Endothelial cell of umbilical vein (primary cell): ENCODE results near the gene ANGPT4. TPM values are rescaled to one million over a fixed set of nuclear protein-coding genes. Genes with fewer than 3 reads are reported as not detected.

ENCODE experiments used
- BruUV-seq: library from RNA; stranded (reverse); fragments of 400-500 nt; replicated peaks from 2 replicates; lab custom pipeline; 2021; lab: Mats Ljungman, UMichigan
- CTCF ChIA-PET: fragments of 300-600, 350-600 bp; sonication (Branson Sonifier 250); formaldehyde crosslinking; loops from one replicate; lab custom pipeline; 2021; ENCODE audit warnings: antibody characterized with exemption, inconsistent platforms; lab: Charles Lee
- POLR2A ChIA-PET: fragments of 300-600, 350-600 bp; sonication (Branson Sonifier 250); formaldehyde crosslinking; loops from one replicate; lab custom pipeline; 2021; ENCODE audit warnings: antibody characterized with exemption, inconsistent platforms; lab: Charles Lee
- DNase-seq: peaks from one replicate; pipeline ENCODE4 v3.0.0-alpha.2; 2011; ENCODE audit warnings: low read depth, low spot score
- FAIRE-seq: peaks from 2 replicates; lab custom pipeline; 2011; peaks lifted over from hg19 to GRCh38; lab: Jason Lieb, UNC
- H2AFZ ChIP-seq: 2 replicates; pipeline ENCODE4 v1.6.0; 2012; ENCODE audit warnings: low read depth, low read length, control low read depth, inconsistent platforms
- H3K27ac ChIP-seq: 2 replicates; pipeline ENCODE4 v1.5.1; 2011; ENCODE audit warnings: low read depth, mild to moderate bottlenecking, control low read depth, low read length, moderate library complexity; ENCODE audit not compliant: insufficient read depth
- H3K27me3 ChIP-seq, 2 experiments: 2 replicates each; pipeline versions ENCODE4 v1.6.0 to v1.6.1; 2011; ENCODE audit warnings: low read length in 2 of 2, mixed read lengths in 1 of 2; ENCODE audit not compliant: control insufficient read depth in 2 of 2, insufficient read depth in 2 of 2
- H3K36me3 ChIP-seq, 2 experiments: 2 replicates in 1 of 2; 3 replicates in 1 of 2; pipeline ENCODE4 v1.5.1; 2011; ENCODE audit warnings: low read length in 2 of 2, mild to moderate bottlenecking in 1 of 2, moderate library complexity in 1 of 2; ENCODE audit not compliant: control insufficient read depth in 2 of 2, insufficient read depth in 2 of 2; ENCODE audit errors: extremely low read depth in 1 of 2
- H3K4me1 ChIP-seq: 3 replicates; pipeline ENCODE4 v1.5.1; 2011; ENCODE audit warnings: mild to moderate bottlenecking, low read length; ENCODE audit not compliant: control insufficient read depth, insufficient read depth; ENCODE audit errors: extremely low read depth
- H3K4me2 ChIP-seq: 2 replicates; pipeline ENCODE4 v1.6.1; 2011; ENCODE audit warnings: low read length, control low read depth, mixed read lengths; ENCODE audit not compliant: insufficient read depth
- H3K4me3 ChIP-seq, 3 experiments: fragments of 200-600 bp in 1 of 3; sonication (generic), shearing (Covaris generic) in 1 of 3; replicated peaks in 1 of 3; 2 replicates each; pipeline ENCODE4 v1.5.1; 2011 to 2016; ENCODE audit warnings: control low read depth in 3 of 3, low read length in 3 of 3, mild to moderate bottlenecking in 2 of 3, inconsistent platforms in 1 of 3, low read depth in 1 of 3, moderate library complexity in 1 of 3; ENCODE audit not compliant: insufficient read depth in 1 of 3
- H3K79me2 ChIP-seq: 2 replicates; pipeline ENCODE4 v1.6.0; 2012; ENCODE audit warnings: low read length, inconsistent platforms; ENCODE audit not compliant: control insufficient read depth, insufficient read depth
- H3K9ac ChIP-seq: replicated peaks from 2 replicates; pipeline ENCODE3; 2011; ENCODE audit warnings: low read length, control low read depth; ENCODE audit not compliant: insufficient read depth; ENCODE audit errors: extremely low read depth
- H3K9me1 ChIP-seq: replicated peaks from 3 replicates; pipeline ENCODE4 v1.6.0; 2011; ENCODE audit warnings: mild to moderate bottlenecking, low read length; ENCODE audit not compliant: control insufficient read depth, insufficient read depth; ENCODE audit errors: extremely low read depth
- H3K9me3 ChIP-seq: replicated peaks from 2 replicates; pipeline ENCODE4 v1.5.1; 2012; ENCODE audit warnings: low read length, inconsistent platforms; ENCODE audit not compliant: control insufficient read depth, insufficient read depth
- H4K20me1 ChIP-seq: replicated peaks from 2 replicates; pipeline ENCODE3; 2011; ENCODE audit warnings: mild to moderate bottlenecking, low read length; ENCODE audit not compliant: control insufficient read depth, insufficient read depth; ENCODE audit errors: extremely low read depth
- CTCF ChIP-seq, 2 donors: IDR thresholded peaks; 1 replicate in 1 of 2; 2 replicates in 1 of 2; pipeline ENCODE4 v1.5.1; 2011; ENCODE audit warnings: low read length in 2 of 2, mild to moderate bottlenecking in 2 of 2, moderate library complexity in 2 of 2, control low read depth in 1 of 2, inconsistent platforms in 1 of 2, low read depth in 1 of 2; ENCODE audit not compliant: insufficient read depth in 1 of 2; ENCODE audit errors: extremely low read depth in 1 of 2
- EZH2 ChIP-seq: IDR thresholded peaks from 2 replicates; pipeline ENCODE4 v1.6.1; 2012; ENCODE audit warnings: borderline replicate concordance, low read depth, mild to moderate bottlenecking, moderate library complexity, low read length, inconsistent platforms; ENCODE audit not compliant: severe bottlenecking
- FOS ChIP-seq: IDR thresholded peaks from 2 replicates; pipeline ENCODE4 v1.6.1; 2011; ENCODE audit warnings: mild to moderate bottlenecking, low read length, moderate library complexity, borderline replicate concordance; ENCODE audit not compliant: insufficient read depth
- GATA2 ChIP-seq: IDR thresholded peaks from 2 replicates; pipeline ENCODE4 v1.7.0; 2011; ENCODE audit warnings: low read depth, mild to moderate bottlenecking, moderate library complexity, mixed read lengths, low read length; ENCODE audit not compliant: insufficient read length, insufficient read depth
- JUN ChIP-seq: IDR thresholded peaks from 2 replicates; pipeline ENCODE4 v1.6.1; 2011; ENCODE audit warnings: borderline replicate concordance, low read depth; ENCODE audit not compliant: insufficient read length, insufficient read depth
- MAX ChIP-seq: IDR thresholded peaks from 2 replicates; pipeline ENCODE4 v1.6.1; 2011; ENCODE audit not compliant: insufficient read depth, insufficient read length
- MYC ChIP-seq: IDR thresholded peaks from one replicate; pipeline ENCODE4 v1.6.1; 2011; ENCODE audit warnings: mild to moderate bottlenecking, low read depth, low read length
- POLR2A ChIP-seq: IDR thresholded peaks from 2 replicates; pipeline ENCODE4 v1.6.1; 2012; ENCODE audit warnings: low read depth, mild to moderate bottlenecking, control low read depth, low read length
- POLR2AphosphoS5 ChIP-seq: IDR thresholded peaks from 2 replicates; pipeline ENCODE4 v1.6.1; 2012; ENCODE audit warnings: low read depth, mild to moderate bottlenecking, control low read depth, low read length, moderate library complexity; ENCODE audit not compliant: insufficient read depth
- dilution Hi-C: fragments of 300-500 bp; cut with MboI; formaldehyde crosslinking; loops from one replicate; pipeline ENCODE4 v1.15.0; 2019; ENCODE audit warnings: low sequenced_read_pairs; ENCODE audit not compliant: extremely low pct_ligation_motif_present
- intact Hi-C: fragments of 100-400 bp; cut with micrococcal nuclease; formaldehyde crosslinking; loops from one replicate; pipeline ENCODE4 v1.10.0; 2022
- polyA plus RNA-seq, 4 experiments: library from polyadenylated mRNA; depleted of rRNA in 3 of 4; stranded (reverse) in 3 of 4; unstranded in 1 of 4; fragments of >200 nt; gene quantifications; 2 replicates each; pipeline versions ENCODE4 v1.2.1 to v1.2.3, GENCODE V29; 2011 to 2012; ENCODE audit warnings: missing spikeins in 1 of 4
- total RNA-seq: library from RNA; stranded (reverse); gene quantifications from 2 replicates; pipeline ENCODE4 v1.2.3, GENCODE V29; 2021

The ANGPT4 gene
- total and polyA plus RNA-seq, 2 donors (not counting 3 experiments of a cell fraction or from before 2014, with no cell fraction given) = not detected

GRCh38 chr20:829551-829950, 86.6 kb downstream of the ANGPT4 start:
- H3K9me1 ChIP-seq = no peaks in the 10 kb centered on the region
- H3K27ac ChIP-seq = no peak overlapping the region
- intact Hi-C loops (no loop called here), dilution Hi-C loops (no loop called here)
- no peak for TF ChIP-seq EZH2
- TF ChIP-seq MAX = no peak
- no peak for TF ChIP-seq POLR2A
- TF ChIP-seq POLR2AphosphoS5 = no peak
- TF ChIP-seq JUN = no peak
- TF ChIP-seq GATA2 = no peak
- no peak for TF ChIP-seq CTCF (IDR thresholded peaks at IDR 0.05; ENCODE audit: extremely low read depth in 1 of 2, insufficient read depth in 1 of 2, low read depth in 1 of 2, low read length in 2 of 2)
- TF ChIP-seq MYC = no peak
- TF ChIP-seq FOS = no peak
- peaks cover 6% of the 10 kb centered on the region for H3K79me2 ChIP-seq
- DNase-seq (no peak), FAIRE-seq (no peak)
- no peak overlapping the region for H3K9ac ChIP-seq
- peaks cover 10% of the 10 kb centered on the region for H3K4me1 ChIP-seq
- no peak overlapping the region for H3K4me3 ChIP-seq
- no peaks in the 10 kb centered on the region for H4K20me1 ChIP-seq
- CTCF ChIA-PET = interaction anchor here (1.1 to 2.6 kb wide), 2 partner anchors 11 to 126 kb away, joined by 3 to 8 read pairs; no protein-coding TSS in a partner anchor
- BruUV-seq = no TSS peak
- H3K9me3 ChIP-seq = no peaks in the 10 kb centered on the region
- H2AFZ ChIP-seq = no peak overlapping the region
- no peaks in the 10 kb centered on the region for H3K36me3 ChIP-seq
- H3K27me3 ChIP-seq = no peaks in the 10 kb centered on the region
- H3K4me2 ChIP-seq = no peak overlapping the region
- POLR2A ChIA-PET = no interaction called here
